Lung (tissue), 12 donors: ENCODE results near the gene PARD6G. TPM values are rescaled to one million over a fixed set of nuclear protein-coding genes. Genes with fewer than 3 reads are reported as not detected.
A peak's percentile ranks its signal among the peaks of the same experiment; 100 is the strongest.

ENCODE experiments used
- ATAC-seq: fragments of 200-7000 bp; cut with Tn5 transposase; one replicate; pipeline ENCODE4 v1.9.1; 2020; ENCODE audit warnings: moderate number of reproducible peaks; ENCODE audit not compliant: insufficient read depth, low FRiP score
- DNase-seq, 3 donors: peaks; one replicate each; pipeline ENCODE4 v3.0.0-alpha.2; 2013 to 2017
- H3K27ac ChIP-seq, 2 donors: one replicate each; pipeline ENCODE4 v1.5.1; 2013; ENCODE audit warnings: mild to moderate bottlenecking in 2 of 2, moderate library complexity in 2 of 2, control low read depth in 1 of 2, inconsistent platforms in 1 of 2, low read depth in 1 of 2, low read length in 1 of 2
- H3K27me3 ChIP-seq, 3 donors: one replicate each; pipeline ENCODE4 v1.5.1; 2013; ENCODE audit warnings: low read length in 2 of 3; ENCODE audit not compliant: control insufficient read depth in 3 of 3, insufficient read depth in 3 of 3
- H3K36me3 ChIP-seq, 4 donors: one replicate each; pipeline ENCODE4 v1.5.1; 2013; ENCODE audit warnings: low read length in 4 of 4, mild to moderate bottlenecking in 1 of 4, moderate library complexity in 1 of 4; ENCODE audit not compliant: control insufficient read depth in 4 of 4, insufficient read depth in 4 of 4
- H3K4me1 ChIP-seq, 5 donors: one replicate each; pipeline ENCODE4 v1.5.1; 2013; ENCODE audit warnings: low read length in 5 of 5, mild to moderate bottlenecking in 2 of 5, moderate library complexity in 1 of 5; ENCODE audit not compliant: control insufficient read depth in 5 of 5, insufficient read depth in 5 of 5
- H3K4me3 ChIP-seq: one replicate; pipeline ENCODE4 v1.5.1; 2013; ENCODE audit warnings: mild to moderate bottlenecking, control low read depth, moderate library complexity
- H3K9ac ChIP-seq, 2 donors: one replicate each; pipeline ENCODE4 v1.5.1; 2013; ENCODE audit warnings: low read length in 2 of 2, control low read depth in 1 of 2; ENCODE audit not compliant: insufficient read depth in 1 of 2
- H3K9me3 ChIP-seq, 4 donors: one replicate each; pipeline ENCODE4 v1.5.1; 2013; ENCODE audit warnings: low read length in 3 of 4, mild to moderate bottlenecking in 1 of 4, moderate library complexity in 1 of 4; ENCODE audit not compliant: control insufficient read depth in 4 of 4, insufficient read depth in 3 of 4
- CTCF ChIP-seq: IDR thresholded peaks from 2 replicates; pipeline ENCODE4 v1.5.1; 2012; ENCODE audit warnings: mild to moderate bottlenecking; ENCODE audit errors: control extremely low read depth, extremely low read depth
- WGBS, 2 donors: extraction: QIAGEN DNeasy Blood & Tissue Kit; methylation state at CpG; one replicate each; pipeline ENCODE4 v1.1.7; 2013; 5-methylcytosine and 5-hydroxymethylcytosine counted together
- polyA plus RNA-seq, 2 donors: library from polyadenylated mRNA; stranded (reverse); fragments of 200-250 nt; gene quantifications; one replicate each; pipeline ENCODE4 v1.2.1, GENCODE V29; 2013
- total RNA-seq, 2 donors: library from RNA; depleted of rRNA in 1 of 2; stranded (reverse); fragments of >200 nt in 1 of 2; gene quantifications; one replicate each; pipeline ENCODE4 v1.2.1, GENCODE V29; 2014 to 2021
- donor health status: control.
- donor health status: control.
- donor health status: Bipolar disorder and iron deficiency.
- donor health status: healthy.
- donor health status: DM: yes; HTN: yes; CAD: no.

PARD6G gene
- total and polyA plus RNA-seq, 4 donors, result 1.8 to 9.8 (median 3.1) TPM

GRCh38 chr18:80202264-80202998 is 44.9 kb downstream of the PARD6G start:
- no peak for DNase-seq
- H3K9ac ChIP-seq, result no peak overlapping the region
- no peak overlapping the region for H3K27ac ChIP-seq
- WGBS, 2 donors, result 86 to 88% methylated on average over 12 of the region's 12 CpGs
- H3K9me3 ChIP-seq, result peaks cover 0 to 2% (median 0%) of the 10 kb centered on the region in 4 donors
- H3K27me3 ChIP-seq, result no peaks in the 10 kb centered on the region
- no peak overlapping the region for H3K4me3 ChIP-seq
- no peak for TF ChIP-seq CTCF
- H3K4me1 ChIP-seq, result peaks cover 0 to 45% (median 5%) of the 10 kb centered on the region in 5 donors
- no peak for ATAC-seq
- no peaks in the 10 kb centered on the region for H3K36me3 ChIP-seq

- peaks cover 0 to 2% (median 0%) of the 10 kb centered on the region in 4 donors for H3K9me3 ChIP-seq
- no peak overlapping the region for H3K9ac ChIP-seq
- WGBS, 2 donors, result 74 to 81% methylated on average over 9 of the region's 9 CpGs
- no peak for TF ChIP-seq CTCF
- no peak for ATAC-seq
- no peak overlapping the region for H3K27ac ChIP-seq
- no peaks in the 10 kb centered on the region for H3K36me3 ChIP-seq
- H3K27me3 ChIP-seq, result no peaks in the 10 kb centered on the region
- peaks cover 0 to 51% (median 5%) of the 10 kb centered on the region in 5 donors for H3K4me1 ChIP-seq
- H3K4me3 ChIP-seq, result no peak overlapping the region
- no peak for DNase-seq
Measured at GRCh38 chr18:80201739-80202138, 45.6 kb downstream of the PARD6G start.

GRCh38 chr18:80200932-80201672 is 46.2 kb downstream of the PARD6G start:
- no peaks in the 10 kb centered on the region for H3K36me3 ChIP-seq
- peak overlapping the region in 1 of 2 donors; percentile 27 for H3K27ac ChIP-seq
- H3K9me3 ChIP-seq, result peaks cover 0 to 2% (median 0%) of the 10 kb centered on the region in 4 donors
- 65 to 72% methylated on average over 17 of the region's 17 CpGs for whole genome bisulfite sequencing, 2 donors
- H3K27me3 ChIP-seq, result no peaks in the 10 kb centered on the region
- no peak overlapping the region for H3K9ac ChIP-seq
- H3K4me1 ChIP-seq, result peaks cover 0 to 56% (median 5%) of the 10 kb centered on the region in 5 donors
- H3K4me3 ChIP-seq, result no peak overlapping the region
- no peak for TF ChIP-seq CTCF
- ATAC-seq (no peak), DNase-seq (peak; percentile 84 to 95 (median 92))
